CD4-positive, alpha-beta T cell treated with Interleukin-15 for 1 hour (primary cell): ENCODE results near the gene MROH2A.
"Not testable (repeated sequence)": the region's sequence is repeated elsewhere in the genome, so short reads cannot be mapped to it uniquely, and the experiment has no call there.

Experiments
- DNase-seq: peaks from one replicate; pipeline ENCODE4 v3.0.0-alpha.2; 2020

Gene MROH2A

GRCh38 chr2:233865838-233866237 is 87.7 kb downstream of the MROH2A start:
- DNase-seq, result no peak

- DNase-seq, result no peak
Measured at GRCh38 chr2:233866479-233866878, 88.3 kb downstream of the MROH2A start.

- DNase-seq, result peak; percentile 59
Measured at GRCh38 chr2:233867993-233868532, 89.9 kb downstream of the MROH2A start, which contains the start of gene MSL3B. TSS of gene MSL3B (minus strand) at chr2:233868386.

GRCh38 chr2:233871432-233871831 is 93.3 kb downstream of the MROH2A start:
- DNase-seq, result no peak

- DNase-seq, result not testable (repeated sequence)
Measured at GRCh38 chr2:233872125-233872524, 94.0 kb downstream of the MROH2A start.

GRCh38 chr2:233882353-233882752 is 104.2 kb downstream of the MROH2A start:
- no peak for DNase-seq
